ENCODE results near the gene BCKDHA. TPM values are rescaled to one million over a fixed set of nuclear protein-coding genes. Genes with fewer than 3 reads are reported as not detected.

The BCKDHA gene
- total RNA-seq, 1 donor from 2014 or later = 25.7 TPM

GRCh38 chr19:41362143-41362847 is 35.3 kb upstream of the BCKDHA start:
- Histone ChIP-seq H3K79me2 (ENCODE audit: low read depth) (peaks cover 25% of the 10 kb centered on the region), H3K36me3 (no peaks in the 10 kb centered on the region), H3K9me3 (ENCODE audit: low read depth) (no peaks in the 10 kb centered on the region), H3K9ac (no peak overlapping the region), H3K4me1 (no peaks in the 10 kb centered on the region), H3K27me3 (no peaks in the 10 kb centered on the region), H3K27ac (no peak overlapping the region), H3K4me2 (no peak overlapping the region), H3F3A (ENCODE audit: low read depth) (no peaks in the 10 kb centered on the region), H3K4me3 (no peak overlapping the region), H4K20me1 (ENCODE audit: low read depth) (no peaks in the 10 kb centered on the region), H2AFZ (replicated peaks) (no peak overlapping the region)
- no peak for DNase-seq (ENCODE audit: low spot score)
- no peak for TF ChIP-seq CTCF (IDR thresholded peaks at IDR 0.05)
- no peak for TF ChIP-seq EZH2phosphoT487 (IDR thresholded peaks at IDR 0.05)
- TF ChIP-seq EZH2 (IDR thresholded peaks at IDR 0.05) = no peak
- Mint-ChIP-seq H3K4me1 (peaks cover 13% of the 10 kb centered on the region), H3K27ac (no peak overlapping the region), H3K36me3 (peaks cover 5% of the 10 kb centered on the region), H3K4me3 (peak overlapping the region; percentile 97), H3K9me3 (no peaks in the 10 kb centered on the region), H3K27me3 (ENCODE audit: insufficient read depth, low read depth) (peaks cover 4% of the 10 kb centered on the region)

GRCh38 chr19:41363371-41363752 is 34.3 kb upstream of the BCKDHA start:
- Histone ChIP-seq H3K9ac (no peak overlapping the region), H3K27me3 (no peaks in the 10 kb centered on the region), H3K79me2 (ENCODE audit: low read depth) (peaks cover 25% of the 10 kb centered on the region), H4K20me1 (ENCODE audit: low read depth) (no peaks in the 10 kb centered on the region), H3K4me2 (peak overlapping the region; percentile 71), H3K27ac (no peak overlapping the region), H3K4me3 (peak overlapping the region; percentile 79), H3K4me1 (no peaks in the 10 kb centered on the region), H3F3A (ENCODE audit: low read depth) (no peaks in the 10 kb centered on the region), H2AFZ (replicated peaks) (peak overlapping the region; percentile 92), H3K9me3 (ENCODE audit: low read depth) (no peaks in the 10 kb centered on the region), H3K36me3 (no peaks in the 10 kb centered on the region)
- peaks cover 13% of the 10 kb centered on the region for H3K4me1 Mint-ChIP-seq
- no peak for DNase-seq (ENCODE audit: low spot score)
- peaks cover 4% of the 10 kb centered on the region for H3K27me3 Mint-ChIP-seq (ENCODE audit: insufficient read depth, low read depth)
- no peaks in the 10 kb centered on the region for H3K9me3 Mint-ChIP-seq
- peak overlapping the region; percentile 100 for H3K27ac Mint-ChIP-seq
- TF ChIP-seq EZH2 (IDR thresholded peaks at IDR 0.05) (no peak), CTCF (IDR thresholded peaks at IDR 0.05) (no peak)
- H3K36me3 Mint-ChIP-seq = peaks cover 5% of the 10 kb centered on the region
- H3K4me3 Mint-ChIP-seq = peak overlapping the region; percentile 97

GRCh38 chr19:41363753-41364523 is 33.7 kb upstream of the BCKDHA start, which contains the start of gene B9D2:
Gene B9D2 (minus strand): TSS chr19:41364149. CDS start chr19:41363519, 630 bp downstream.
- peak within 1 kb of the TSS; percentile 92 for H2AFZ ChIP-seq (replicated peaks)
- peak; percentile 99 for DNase-seq (ENCODE audit: low spot score)

More at GRCh38 chr19:41363753-41364523, 33.7 kb upstream of the BCKDHA start, which contains the start of gene B9D2:
- Histone ChIP-seq H4K20me1 (ENCODE audit: low read depth) (no peaks in the 10 kb centered on the region), H3K9me3 (ENCODE audit: low read depth) (no peaks in the 10 kb centered on the region), H3K36me3 (no peaks in the 10 kb centered on the region), H3K27me3 (no peaks in the 10 kb centered on the region), H3K4me3 (peak within 1 kb of the TSS; percentile 79), H3K27ac (peak within 1 kb of the TSS; percentile 73), H3K4me2 (peak within 1 kb of the TSS; percentile 84), H3K4me1 (no peaks in the 10 kb centered on the region), H3K79me2 (ENCODE audit: low read depth) (peaks cover 25% of the 10 kb centered on the region), H3K9ac (peak within 1 kb of the TSS; percentile 72), H3F3A (ENCODE audit: low read depth) (no peaks in the 10 kb centered on the region)
- TF ChIP-seq EZH2 (IDR thresholded peaks at IDR 0.05) = no peak
- TF ChIP-seq CTCF (IDR thresholded peaks at IDR 0.05) = no peak
- no peak for TF ChIP-seq EZH2phosphoT487 (IDR thresholded peaks at IDR 0.05)
- Mint-ChIP-seq H3K4me1 (peaks cover 13% of the 10 kb centered on the region), H3K36me3 (peaks cover 5% of the 10 kb centered on the region), H3K4me3 (peak within 1 kb of the TSS; percentile 97), H3K9me3 (no peaks in the 10 kb centered on the region), H3K27ac (peak within 1 kb of the TSS; percentile 100), H3K27me3 (ENCODE audit: insufficient read depth, low read depth) (peaks cover 5% of the 10 kb centered on the region)

All from neural progenitor cell (in vitro differentiated cells).